GM18870 (cell line): ENCODE data around the gene DNAJC24.

Source experiments
- ATAC-seq: cut with Tn5 transposase; IDR thresholded peaks from one replicate; pipeline ENCODE4 v1.9.1; 2021; ENCODE audit warnings: moderate library complexity; ENCODE audit not compliant: unreplicated experiment

Gene DNAJC24

GRCh38 chr11:31414338-31414737, 44.7 kb downstream of the DNAJC24 start:
- ATAC-seq, result no peak

GRCh38 chr11:31415435-31415834, 45.8 kb downstream of the DNAJC24 start:
- no peak for ATAC-seq

GRCh38 chr11:31417357-31417756, 47.7 kb downstream of the DNAJC24 start:
- ATAC-seq, result no peak

- no peak for ATAC-seq
Observed at GRCh38 chr11:31417816-31418215, 48.2 kb downstream of the DNAJC24 start.

DNA sequence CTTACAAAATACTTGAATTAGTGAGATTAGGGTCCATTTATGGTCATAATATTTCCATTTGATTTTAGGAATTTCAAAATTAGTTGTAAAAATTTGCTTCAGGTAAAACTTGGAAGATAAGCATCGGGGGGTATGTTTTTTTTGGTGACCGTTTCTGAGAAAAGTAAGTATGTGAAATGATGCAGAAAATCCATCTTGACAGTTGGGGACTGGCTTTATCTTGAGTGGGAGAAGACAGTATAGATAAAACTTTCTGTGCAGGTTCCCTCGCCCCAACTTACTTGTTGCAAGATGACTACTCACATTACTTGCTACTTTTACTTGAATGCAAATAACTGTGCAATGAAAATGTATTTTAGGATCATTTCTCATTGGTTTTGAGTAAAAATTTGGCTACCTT, 49.5 kb downstream of the DNAJC24 start:
- ATAC-seq, result no peak

- ATAC-seq, result no peak
Observed at GRCh38 chr11:31419669-31420068, 50.0 kb downstream of the DNAJC24 start.

GRCh38 chr11:31421820-31422219, 52.2 kb downstream of the DNAJC24 start:
- no peak for ATAC-seq

- no peak for ATAC-seq
Observed at GRCh38 chr11:31422703-31423102, 53.0 kb downstream of the DNAJC24 start.

DNA sequence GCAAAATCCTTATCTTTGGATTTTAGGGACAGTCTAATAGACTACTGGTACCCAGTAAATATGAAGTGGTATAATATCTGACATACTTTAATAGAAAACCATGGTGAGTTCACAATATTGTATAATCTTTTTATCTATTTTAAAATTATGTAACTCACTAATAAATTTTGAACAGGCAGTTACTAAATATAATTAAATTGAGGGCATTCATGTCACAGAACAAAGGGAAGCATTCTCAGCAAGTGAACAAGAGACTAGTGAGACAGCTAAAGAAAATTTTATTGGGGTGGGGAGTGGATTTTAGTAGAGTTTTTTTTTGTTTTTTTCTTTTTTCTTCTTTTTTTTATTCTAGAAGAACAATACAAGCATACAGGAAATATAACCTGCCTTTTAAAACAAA, 55.0 kb downstream of the DNAJC24 start:
- no peak for ATAC-seq

GRCh38 chr11:31433851-31434250, 64.2 kb downstream of the DNAJC24 start:
- no peak for ATAC-seq

- no peak for ATAC-seq
Observed at GRCh38 chr11:31437742-31438435, 68.2 kb downstream of the DNAJC24 start.

DNA sequence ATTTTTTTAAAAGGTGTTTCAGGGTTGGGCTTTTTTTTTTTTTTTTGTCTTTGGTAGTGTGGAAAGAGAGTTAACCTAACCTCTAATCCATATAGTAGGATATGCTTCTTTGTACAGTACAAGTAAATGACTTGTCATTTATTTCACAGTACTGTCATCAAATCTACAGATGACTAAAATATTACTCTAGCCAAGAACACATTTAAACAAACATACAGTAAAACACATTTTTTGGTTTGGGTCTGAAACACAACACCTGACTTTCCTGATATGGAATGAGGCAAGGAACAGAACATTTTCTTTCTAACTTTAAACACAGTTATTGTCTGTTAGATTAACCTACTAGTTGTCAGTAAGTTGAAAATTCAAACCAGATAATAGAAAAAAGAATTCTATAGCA, 71.6 kb downstream of the DNAJC24 start:
- no peak for ATAC-seq

- no peak for ATAC-seq
Observed at GRCh38 chr11:31442086-31442485, 72.4 kb downstream of the DNAJC24 start.

- no peak for ATAC-seq
Observed at GRCh38 chr11:31443802-31444201, 74.1 kb downstream of the DNAJC24 start.

GRCh38 chr11:31445621-31446020, 76.0 kb downstream of the DNAJC24 start:
- no peak for ATAC-seq

GRCh38 chr11:31449040-31449439, 79.4 kb downstream of the DNAJC24 start:
- ATAC-seq, result no peak

DNA sequence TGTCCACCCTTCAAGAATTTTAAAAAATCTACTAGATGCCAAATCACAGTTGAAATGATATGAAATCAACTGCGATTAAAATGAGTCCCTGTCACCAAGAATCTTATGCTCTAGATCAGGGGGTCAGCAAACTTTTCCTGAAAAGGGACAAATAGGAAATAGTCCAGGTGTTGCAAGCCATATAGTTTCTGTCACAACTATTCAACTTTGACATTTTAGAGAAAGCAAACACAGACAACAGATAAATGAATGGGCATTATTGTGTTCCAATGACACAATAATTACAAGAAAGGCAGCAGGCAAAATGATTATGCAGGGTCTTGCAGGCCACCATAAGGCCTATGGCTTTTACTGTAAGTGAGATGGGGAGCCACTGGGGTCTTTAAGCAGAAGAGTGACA, 81.2 kb downstream of the DNAJC24 start:
- ATAC-seq, result no peak

DNA sequence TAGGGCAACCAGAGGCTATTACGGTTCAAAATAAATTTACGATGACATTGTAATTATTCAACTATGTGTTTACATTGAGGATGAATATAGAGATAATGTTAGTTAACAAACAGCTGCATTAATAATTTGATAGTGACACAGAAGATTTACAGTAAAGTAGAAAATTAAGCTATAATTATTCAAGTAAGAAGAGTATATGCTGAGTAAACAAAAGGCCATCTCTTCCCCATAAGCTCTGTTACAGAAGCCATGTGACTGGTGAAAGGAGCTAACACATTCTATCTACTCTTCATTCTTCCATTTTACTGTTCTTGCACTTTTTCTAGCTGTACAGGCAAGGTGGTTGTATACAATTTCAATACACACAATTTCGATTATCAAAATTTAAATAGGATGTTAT, 85.5 kb downstream of the DNAJC24 start:
- no peak for ATAC-seq

GRCh38 chr11:31464436-31464835, 94.8 kb downstream of the DNAJC24 start:
- no peak for ATAC-seq

DNA sequence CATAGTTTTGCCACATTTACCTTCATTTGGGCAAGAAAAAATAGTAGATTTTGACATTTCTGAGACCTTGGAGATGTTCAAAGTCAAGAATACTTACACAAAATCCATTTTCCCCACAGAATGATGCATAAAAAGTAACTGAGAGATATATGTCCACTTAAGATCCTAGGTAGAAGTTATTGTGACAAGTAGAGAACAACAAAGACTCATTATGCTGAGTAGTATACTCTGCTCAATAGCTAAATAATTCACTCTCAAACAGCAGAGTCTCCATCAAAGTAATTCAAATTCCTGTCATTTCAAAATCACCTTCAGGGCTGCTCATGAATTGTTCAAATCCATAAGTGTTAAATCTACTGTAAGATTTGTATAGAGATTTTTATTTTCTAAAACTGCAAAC, 104.4 kb downstream of the DNAJC24 start:
- no peak for ATAC-seq

GRCh38 chr11:31477528-31478222, 108.0 kb downstream of the DNAJC24 start:
- no peak for ATAC-seq

- no peak for ATAC-seq
Observed at GRCh38 chr11:31478223-31478590, 108.5 kb downstream of the DNAJC24 start.

DNA sequence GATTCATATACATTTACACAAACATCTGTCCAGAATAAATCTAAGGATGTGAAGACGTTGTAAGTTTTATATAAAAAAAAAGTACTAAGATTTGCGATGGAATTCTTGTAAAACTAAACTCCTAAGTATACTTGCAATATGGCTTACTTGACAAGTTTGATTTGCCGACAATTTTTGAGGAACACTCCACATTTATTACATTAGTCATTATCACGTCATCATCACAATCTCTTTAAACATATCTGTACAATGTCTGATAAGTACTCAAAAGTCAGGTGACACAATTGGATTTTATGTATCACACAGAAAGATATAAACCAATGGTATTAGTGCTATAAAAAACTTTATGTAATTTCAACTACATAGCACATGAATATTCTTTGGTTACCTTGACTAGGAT, 109.4 kb downstream of the DNAJC24 start:
- no peak for ATAC-seq
